ENCODE results near the gene CSTPP1. TPM values are rescaled to one million over a fixed set of nuclear protein-coding genes. Genes with fewer than 3 reads are reported as not detected.

CSTPP1 gene
- total and polyA plus RNA-seq, 2 of the 8 experiments (the other 6 are each of a cell fraction or from before 2014, with no cell fraction given) = 24.2 to 28.7 TPM

DNA sequence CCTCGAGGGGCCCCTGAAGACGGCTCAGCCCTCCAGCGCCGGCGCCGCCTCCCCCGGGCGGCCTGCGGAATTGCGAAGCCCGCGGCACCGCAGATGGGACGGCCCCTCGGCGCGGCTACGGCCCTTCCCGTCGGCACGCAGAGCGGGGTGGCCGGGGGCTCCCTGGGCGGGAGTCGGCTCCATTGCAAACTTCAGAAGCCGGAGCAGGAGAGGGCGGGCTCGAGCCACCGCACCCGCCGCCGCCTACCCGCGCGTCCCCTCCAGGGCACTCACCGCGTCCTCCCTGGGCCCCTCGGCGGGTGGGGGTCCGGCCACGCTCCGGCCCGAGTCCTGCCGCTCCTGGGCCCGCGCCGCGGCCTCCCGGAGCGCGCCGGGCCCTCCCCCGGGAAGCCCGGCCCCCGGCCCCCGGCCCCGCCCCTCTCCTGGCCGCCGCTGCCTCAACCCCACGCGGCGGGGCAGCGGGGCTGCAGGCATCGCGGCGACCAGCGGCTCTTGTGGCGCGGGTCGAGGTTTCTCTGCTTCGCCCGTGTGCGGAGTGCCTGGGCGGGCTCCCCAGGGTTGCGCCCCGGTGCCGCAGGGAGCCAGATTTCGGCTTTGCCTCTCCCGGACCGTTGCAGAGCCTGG is 249.6 kb downstream of the CSTPP1 start, which contains the start of gene PACSIN3 (continued):
- TF ChIP-seq, protein P1, sequence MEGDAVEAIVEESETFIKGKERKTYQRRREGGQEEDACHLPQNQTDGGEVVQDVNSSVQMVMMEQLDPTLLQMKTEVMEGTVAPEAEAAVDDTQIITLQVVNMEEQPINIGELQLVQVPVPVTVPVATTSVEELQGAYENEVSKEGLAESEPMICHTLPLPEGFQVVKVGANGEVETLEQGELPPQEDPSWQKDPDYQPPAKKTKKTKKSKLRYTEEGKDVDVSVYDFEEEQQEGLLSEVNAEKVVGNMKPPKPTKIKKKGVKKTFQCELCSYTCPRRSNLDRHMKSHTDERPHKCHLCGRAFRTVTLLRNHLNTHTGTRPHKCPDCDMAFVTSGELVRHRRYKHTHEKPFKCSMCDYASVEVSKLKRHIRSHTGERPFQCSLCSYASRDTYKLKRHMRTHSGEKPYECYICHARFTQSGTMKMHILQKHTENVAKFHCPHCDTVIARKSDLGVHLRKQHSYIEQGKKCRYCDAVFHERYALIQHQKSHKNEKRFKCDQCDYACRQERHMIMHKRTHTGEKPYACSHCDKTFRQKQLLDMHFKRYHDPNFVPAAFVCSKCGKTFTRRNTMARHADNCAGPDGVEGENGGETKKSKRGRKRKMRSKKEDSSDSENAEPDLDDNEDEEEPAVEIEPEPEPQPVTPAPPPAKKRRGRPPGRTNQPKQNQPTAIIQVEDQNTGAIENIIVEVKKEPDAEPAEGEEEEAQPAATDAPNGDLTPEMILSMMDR (IDR thresholded peaks at IDR 0.05; ENCODE audit: control extremely low read depth in 1 of 3, insufficient read depth in 1 of 3, low read depth in 1 of 3, low read length in 3 of 3) = no peak
- TF ChIP-seq BACH1 (IDR thresholded peaks at IDR 0.05; ENCODE audit: low read length) (no peak), PHF8 (conservative IDR thresholded peaks at IDR 0.05; ENCODE audit: low read depth, low read length) (peak; percentile 41), CEBPB (IDR thresholded peaks at IDR 0.05; ENCODE audit: low read depth, low read length) (no peak), EGR1 (IDR thresholded peaks at IDR 0.05; ENCODE audit: borderline replicate concordance, low read depth, low read length) (no peak), HDAC2 (IDR thresholded peaks at IDR 0.05; ENCODE audit: borderline replicate concordance in 1 of 2, low read depth in 2 of 2, low read length in 2 of 2) (no peak; a peak in 1 of 4 replicates), SUZ12 (IDR thresholded peaks at IDR 0.05; ENCODE audit: low read length) (no peak), TEAD4 (IDR thresholded peaks at IDR 0.05; ENCODE audit: low read depth, low read length) (no peak), SIN3A (conservative IDR thresholded peaks at IDR 0.05 in 1 of 2, IDR thresholded peaks at IDR 0.05 in 1 of 2; ENCODE audit: low read depth in 1 of 2, low read length in 2 of 2) (no peak), KDM5A (IDR thresholded peaks at IDR 0.05; ENCODE audit: low read length) (no peak), MAFK (IDR thresholded peaks at IDR 0.05; ENCODE audit: low read depth, low read length) (no peak), SP2 (IDR thresholded peaks at IDR 0.05; ENCODE audit: low read length) (no peak), GTF2F1 (IDR thresholded peaks at IDR 0.05; ENCODE audit: borderline replicate concordance, low read depth, low read length) (no peak), RBBP5 (IDR thresholded peaks at IDR 0.05; ENCODE audit: borderline replicate concordance, low read depth, low read length) (peak; percentile 46; the same call in 1 of the 2 replicates), FOSL1 (IDR thresholded peaks at IDR 0.05; ENCODE audit: insufficient read depth, low read depth, low read length) (no peak), TAF7 (optimal IDR thresholded peaks at IDR 0.05; ENCODE audit: borderline replicate concordance, low read depth, low read length) (peak; percentile 18), POLR2A (IDR thresholded peaks at IDR 0.05; ENCODE audit: control extremely low read depth in 1 of 2, low read depth in 2 of 2, low read length in 2 of 2) (peak in 1 of 2 experiments; percentile 58; a peak in 2 of 3 replicates), CTBP2 (IDR thresholded peaks at IDR 0.05; ENCODE audit: borderline replicate concordance, insufficient read depth, insufficient read length, low read length) (no peak), SP1 (IDR thresholded peaks at IDR 0.05; ENCODE audit: low read depth, low read length) (no peak), GABPA (IDR thresholded peaks at IDR 0.05; ENCODE audit: borderline replicate concordance, insufficient read depth, low read length) (no peak)
- TF ChIP-seq, protein P2, sequence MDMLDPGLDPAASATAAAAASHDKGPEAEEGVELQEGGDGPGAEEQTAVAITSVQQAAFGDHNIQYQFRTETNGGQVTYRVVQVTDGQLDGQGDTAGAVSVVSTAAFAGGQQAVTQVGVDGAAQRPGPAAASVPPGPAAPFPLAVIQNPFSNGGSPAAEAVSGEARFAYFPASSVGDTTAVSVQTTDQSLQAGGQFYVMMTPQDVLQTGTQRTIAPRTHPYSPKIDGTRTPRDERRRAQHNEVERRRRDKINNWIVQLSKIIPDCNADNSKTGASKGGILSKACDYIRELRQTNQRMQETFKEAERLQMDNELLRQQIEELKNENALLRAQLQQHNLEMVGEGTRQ (IDR thresholded peaks at IDR 0.05; ENCODE audit: low read length) = no peak
